CD4-positive, alpha-beta T cell treated with Interleukin-6 at 100 ng/mL for 8 hours (primary cell): Measurements from ENCODE around the gene RALB.

Experiments
- DNase-seq: peaks from one replicate; pipeline ENCODE4 v3.0.0-alpha.2; 2020; ENCODE audit warnings: mixed read lengths, low spot score

Gene RALB

GRCh38 chr2:120338015-120338414 is 85.4 kb downstream of the RALB start:
- DNase-seq: no peak

GRCh38 chr2:120341977-120342376 is 89.3 kb downstream of the RALB start:
- no peak for DNase-seq

GRCh38 chr2:120342446-120342845 is 89.8 kb downstream of the RALB start:
- DNase-seq: no peak

GRCh38 chr2:120343100-120343432 is 90.4 kb downstream of the RALB start:
- DNase-seq: no peak

GRCh38 chr2:120343433-120344105 is 90.9 kb downstream of the RALB start:
- peak; percentile 29 for DNase-seq
